ENCODE results near the gene KDM5A. TPM values are rescaled to one million over a fixed set of nuclear protein-coding genes. Genes with fewer than 3 reads are reported as not detected.

Gene KDM5A
- total RNA-seq, 1 donor from 2014 or later = 28.2 TPM

DNA sequence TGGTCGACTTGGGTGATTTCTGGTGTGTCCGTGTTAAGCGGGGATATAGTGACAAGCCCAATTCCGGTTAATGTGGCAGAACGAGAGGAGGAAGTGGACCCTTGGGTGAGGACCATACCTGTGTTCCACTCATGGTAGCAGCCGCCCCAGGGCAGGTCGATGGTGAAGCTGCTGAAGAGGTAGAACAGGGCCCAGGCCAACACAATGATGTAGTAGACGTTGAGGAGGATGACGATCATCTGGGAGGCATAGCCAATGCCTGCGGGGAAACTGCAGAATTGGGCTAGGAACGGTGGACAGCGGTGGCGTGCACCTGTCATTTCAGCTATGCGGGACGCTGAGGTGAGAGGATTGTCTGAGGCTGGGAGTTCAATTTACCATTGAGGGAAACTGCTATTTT lies 146.6 kb downstream of the KDM5A start:
- Histone ChIP-seq H3K36me3 (no peaks in the 10 kb centered on the region), H3K4me1 (no peaks in the 10 kb centered on the region), H3K27ac (replicated peaks) (no peak overlapping the region), H3K27me3 (ENCODE audit: low read depth) (no peaks in the 10 kb centered on the region), H3K9me3 (replicated peaks) (peaks cover 15% of the 10 kb centered on the region), H3K4me3 (no peak overlapping the region)
- TF ChIP-seq, protein P1, sequence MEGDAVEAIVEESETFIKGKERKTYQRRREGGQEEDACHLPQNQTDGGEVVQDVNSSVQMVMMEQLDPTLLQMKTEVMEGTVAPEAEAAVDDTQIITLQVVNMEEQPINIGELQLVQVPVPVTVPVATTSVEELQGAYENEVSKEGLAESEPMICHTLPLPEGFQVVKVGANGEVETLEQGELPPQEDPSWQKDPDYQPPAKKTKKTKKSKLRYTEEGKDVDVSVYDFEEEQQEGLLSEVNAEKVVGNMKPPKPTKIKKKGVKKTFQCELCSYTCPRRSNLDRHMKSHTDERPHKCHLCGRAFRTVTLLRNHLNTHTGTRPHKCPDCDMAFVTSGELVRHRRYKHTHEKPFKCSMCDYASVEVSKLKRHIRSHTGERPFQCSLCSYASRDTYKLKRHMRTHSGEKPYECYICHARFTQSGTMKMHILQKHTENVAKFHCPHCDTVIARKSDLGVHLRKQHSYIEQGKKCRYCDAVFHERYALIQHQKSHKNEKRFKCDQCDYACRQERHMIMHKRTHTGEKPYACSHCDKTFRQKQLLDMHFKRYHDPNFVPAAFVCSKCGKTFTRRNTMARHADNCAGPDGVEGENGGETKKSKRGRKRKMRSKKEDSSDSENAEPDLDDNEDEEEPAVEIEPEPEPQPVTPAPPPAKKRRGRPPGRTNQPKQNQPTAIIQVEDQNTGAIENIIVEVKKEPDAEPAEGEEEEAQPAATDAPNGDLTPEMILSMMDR (IDR thresholded peaks at IDR 0.05; ENCODE audit: borderline replicate concordance) = no peak
- intact Hi-C loops (cut with micrococcal nuclease) = no loop called here
- DNase-seq = no peak

DNA sequence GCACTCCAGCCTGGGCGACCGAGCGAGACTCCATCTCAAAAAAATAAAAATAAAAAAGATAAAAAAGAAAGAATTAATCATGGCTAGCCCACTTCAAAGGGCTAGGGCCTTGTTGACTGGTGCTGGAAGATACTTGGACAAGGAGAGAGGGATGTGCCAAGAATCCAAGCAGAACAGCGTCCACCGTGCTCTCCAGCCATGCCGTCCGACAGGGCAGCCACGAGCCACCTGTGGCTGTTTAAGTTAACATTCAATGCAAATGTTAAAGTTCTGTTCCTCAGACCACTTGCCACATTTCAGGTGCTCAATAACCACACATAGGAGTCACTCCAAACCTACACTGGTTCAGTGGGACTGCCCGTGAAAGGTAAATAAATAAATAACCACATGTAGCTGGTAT lies 147.9 kb downstream of the KDM5A start:
- H3K27ac ChIP-seq (replicated peaks) = no peak overlapping the region
- TF ChIP-seq, protein P1 (IDR thresholded peaks at IDR 0.05; ENCODE audit: borderline replicate concordance) = no peak
- H3K4me1 ChIP-seq = no peaks in the 10 kb centered on the region
- no peak overlapping the region for H3K4me3 ChIP-seq
- no peak for DNase-seq
- peaks cover 5% of the 10 kb centered on the region for H3K27me3 ChIP-seq (ENCODE audit: low read depth)
- peaks cover 12% of the 10 kb centered on the region for H3K9me3 ChIP-seq (replicated peaks)
- H3K36me3 ChIP-seq = peaks cover 8% of the 10 kb centered on the region
- intact Hi-C loops (cut with micrococcal nuclease) = no loop called here

DNA sequence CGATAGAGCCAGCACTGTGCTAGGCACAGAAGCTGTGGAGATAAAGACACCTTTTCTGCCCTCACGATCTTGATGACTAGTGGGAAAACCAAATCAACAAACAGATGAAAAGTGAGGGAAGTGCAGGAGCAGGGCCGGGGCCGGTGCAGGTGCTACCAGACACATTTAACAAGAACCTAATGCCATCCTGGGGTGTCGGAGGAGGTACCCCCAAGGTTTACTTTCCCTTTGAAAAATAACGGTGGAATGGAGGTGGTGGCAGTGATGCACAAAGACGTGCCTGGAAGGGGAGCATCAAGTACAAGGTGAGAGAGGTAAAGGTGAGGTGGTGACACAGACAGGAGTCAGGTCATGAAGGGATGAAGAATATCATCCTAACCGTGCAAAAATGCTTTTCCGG lies 148.6 kb downstream of the KDM5A start:
- peaks cover 5% of the 10 kb centered on the region for H3K27me3 ChIP-seq (ENCODE audit: low read depth)
- no peaks in the 10 kb centered on the region for H3K4me1 ChIP-seq
- peaks cover 16% of the 10 kb centered on the region for H3K9me3 ChIP-seq (replicated peaks)
- TF ChIP-seq, protein P1 (IDR thresholded peaks at IDR 0.05; ENCODE audit: borderline replicate concordance) = no peak
- no peak overlapping the region for H3K27ac ChIP-seq (replicated peaks)
- no peak overlapping the region for H3K4me3 ChIP-seq
- peaks cover 8% of the 10 kb centered on the region for H3K36me3 ChIP-seq
- DNase-seq = no peak
- intact Hi-C loops (cut with micrococcal nuclease) = no loop called here

DNA sequence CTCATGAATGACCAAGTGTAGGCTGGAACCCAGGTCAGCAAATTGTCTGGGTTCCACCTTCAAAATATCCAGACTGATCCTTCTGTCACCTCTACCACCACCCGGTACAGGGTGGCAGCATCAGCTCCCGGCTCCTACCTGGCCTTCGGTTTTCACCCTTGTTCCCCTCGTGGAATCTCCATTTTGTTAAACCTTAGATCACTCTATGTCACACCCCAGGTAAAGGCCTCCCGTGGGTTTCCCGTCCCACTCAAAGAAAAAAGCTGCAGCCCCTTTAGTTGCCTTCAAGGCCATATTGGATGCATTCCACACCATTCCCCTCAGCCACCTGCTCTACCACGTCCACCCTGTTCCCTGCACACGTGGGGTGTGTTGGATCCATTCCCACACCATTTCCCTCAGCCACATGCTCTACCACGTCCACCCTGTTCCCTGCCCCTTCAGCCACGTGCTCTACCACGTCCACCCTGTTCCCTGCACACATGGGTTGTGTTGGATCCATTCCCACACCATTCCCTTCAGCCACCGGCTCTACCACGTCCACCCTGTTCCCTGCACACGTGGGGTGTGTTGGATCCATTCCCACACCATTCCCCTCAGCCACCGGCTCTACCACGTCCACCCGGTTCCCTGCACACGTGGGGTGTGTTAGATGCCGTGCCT lies 150.3 kb downstream of the KDM5A start:
- no peak for DNase-seq
- peaks cover 8% of the 10 kb centered on the region for H3K36me3 ChIP-seq
- TF ChIP-seq, protein P1 (IDR thresholded peaks at IDR 0.05; ENCODE audit: borderline replicate concordance) = no peak
- no peak overlapping the region for H3K27ac ChIP-seq (replicated peaks)
- peaks cover 5% of the 10 kb centered on the region for H3K27me3 ChIP-seq (ENCODE audit: low read depth)
- intact Hi-C loops (cut with micrococcal nuclease) = no loop called here
- peaks cover 24% of the 10 kb centered on the region for H3K9me3 ChIP-seq (replicated peaks)
- H3K4me3 ChIP-seq = no peak overlapping the region
- H3K4me1 ChIP-seq = no peaks in the 10 kb centered on the region

DNA sequence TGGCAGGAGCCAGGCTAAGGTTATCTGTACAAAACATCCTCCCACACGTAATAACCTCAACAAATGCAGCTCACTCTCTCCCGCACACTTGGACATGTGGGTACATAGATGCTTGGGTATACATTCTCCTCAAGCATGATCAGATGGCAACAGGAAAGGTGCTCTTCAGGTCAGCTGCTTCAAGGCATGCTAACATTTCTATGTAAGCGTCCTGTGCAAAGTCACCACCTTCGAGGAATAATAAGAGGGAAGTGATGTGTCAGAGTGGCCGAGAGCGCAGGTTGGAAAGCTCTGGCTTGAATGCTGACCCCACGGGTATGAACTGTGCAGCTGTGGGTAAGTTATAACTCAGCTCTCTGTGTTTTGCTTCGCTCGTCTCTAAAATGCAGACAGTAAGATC lies 151.0 kb downstream of the KDM5A start:
- Histone ChIP-seq H3K4me3 (no peak overlapping the region), H3K4me1 (no peaks in the 10 kb centered on the region), H3K36me3 (peaks cover 8% of the 10 kb centered on the region), H3K27ac (replicated peaks) (no peak overlapping the region), H3K9me3 (replicated peaks) (peaks cover 24% of the 10 kb centered on the region), H3K27me3 (ENCODE audit: low read depth) (peaks cover 5% of the 10 kb centered on the region)
- TF ChIP-seq, protein P1 (IDR thresholded peaks at IDR 0.05; ENCODE audit: borderline replicate concordance) = no peak
- intact Hi-C loops (cut with micrococcal nuclease) = no loop called here
- no peak for DNase-seq

Measured in left ventricle myocardium inferior (tissue), 1 donor.